Left lung (tissue), 10 donors: Measurements from ENCODE around the gene ANO1. TPM values are rescaled to one million over a fixed set of nuclear protein-coding genes. Genes with fewer than 3 reads are reported as not detected.
A peak's percentile ranks its signal among the peaks of the same experiment; 100 is the strongest.

Source experiments
- ATAC-seq: fragments of 200-7000 bp; cut with Tn5 transposase; one replicate; pipeline ENCODE4 v1.9.1; 2020; ENCODE audit warnings: moderate library complexity
- DNase-seq, 4 donors: peaks; one replicate each; pipeline ENCODE4 v3.0.0-alpha.2; 2013 to 2020
- H3K27ac ChIP-seq, 2 donors: fragments of 200-600 bp; sonication (generic) in 1 of 2; one replicate each; pipeline versions ENCODE4 v1.5.0 to v1.8.0; 2020 to 2021
- H3K27me3 ChIP-seq, 2 donors: fragments of 200-600 bp; sonication (generic) in 1 of 2; one replicate each; pipeline versions ENCODE4 v1.5.0 to v1.8.0; 2020 to 2021
- H3K36me3 ChIP-seq, 2 donors: fragments of 200-600 bp; sonication (generic) in 1 of 2; one replicate each; pipeline versions ENCODE4 v1.5.0 to v1.8.0; 2020 to 2021
- H3K4me1 ChIP-seq, 2 donors: fragments of 200-600 bp; one replicate each; pipeline ENCODE4 v1.8.0; 2021
- H3K4me3 ChIP-seq, 2 donors: fragments of 200-600 bp; sonication (generic) in 1 of 2; one replicate each; pipeline versions ENCODE4 v1.5.0 to v1.8.0; 2020 to 2021; ENCODE audit warnings: mild to moderate bottlenecking in 1 of 2
- H3K9me3 ChIP-seq, 2 donors: fragments of 200-600 bp; sonication (generic) in 1 of 2; one replicate each; pipeline versions ENCODE4 v1.5.0 to v1.8.0; 2020 to 2021
- intact Hi-C, 2 donors: fragments of 100-400 bp; cut with DNase I; formaldehyde crosslinking; loops; one replicate each; pipeline versions ENCODE4 v1.11.2 to v1.14.2; 2022
- polyA plus RNA-seq, 6 donors: library from polyadenylated mRNA; unstranded; fragments of 120-200 nt; gene quantifications; one replicate each; pipeline ENCODE4 v1.2.1, GENCODE V29; 2013; ENCODE audit not compliant: insufficient read length in 6 of 6
- total RNA-seq, 2 donors: library from RNA; stranded (reverse); fragmentation: NEBNext Ultra II Directional; extraction: Animal tissue kit (Norgen Biotek cat#: 25700); gene quantifications; one replicate each; pipeline ENCODE4 v1.2.1, GENCODE V29; 2021
- TF ChIP-seq, protein P1 (sequence below), 2 donors: fragments of 200-600 bp; sonication (generic) in 1 of 2; IDR thresholded peaks; one replicate each; pipeline versions ENCODE4 v1.5.0 to v1.8.0; 2021; ENCODE audit warnings: antibody characterized with exemption in 2 of 2
- donor health status: DM: no; HTN: yes; CAD: no.
- donor health status: DM: no; HTN: no; CAD: no.

ANO1 gene
- total and polyA plus RNA-seq, 8 donors, result 4.9 to 13.2 (median 7.0) TPM

DNA sequence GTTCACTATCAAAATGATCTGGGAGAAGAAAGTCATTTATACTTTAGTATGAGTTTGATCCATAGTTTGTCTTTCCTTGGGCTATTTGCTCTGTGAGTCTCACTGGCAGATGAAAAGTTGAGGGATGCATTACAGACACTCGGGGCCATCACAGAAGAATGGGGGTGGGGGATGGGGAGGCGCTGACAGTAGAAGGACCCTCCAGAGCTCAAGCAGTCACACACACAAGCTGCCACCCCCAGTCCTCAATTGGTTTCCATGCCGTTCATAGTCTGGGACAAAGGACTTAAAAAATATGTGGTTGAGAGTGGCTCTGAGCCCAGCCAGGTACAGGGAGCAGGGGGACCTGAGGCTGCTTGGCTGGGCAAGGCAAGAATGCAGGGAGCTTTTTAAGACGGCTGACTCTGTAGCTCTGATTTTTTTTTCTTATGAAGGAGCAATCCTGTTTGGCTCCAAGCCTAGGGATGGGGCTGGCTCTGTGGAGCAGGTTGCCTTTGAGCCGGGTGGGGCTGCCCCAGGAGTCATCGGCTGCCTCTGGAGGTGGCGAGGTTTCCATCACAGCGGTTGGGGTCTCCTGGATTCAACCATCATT, 13.3 kb upstream of the ANO1 start:
- Histone ChIP-seq H3K9me3 (no peaks in the 10 kb centered on the region), H3K4me3 (no peak overlapping the region), H3K36me3 (no peaks in the 10 kb centered on the region), H3K27ac (no peak overlapping the region), H3K4me1 (no peaks in the 10 kb centered on the region), H3K27me3 (peaks cover 0 to 60% of the 10 kb centered on the region in 2 donors)
- intact Hi-C loops, result no loop called here
- TF ChIP-seq, protein P1, sequence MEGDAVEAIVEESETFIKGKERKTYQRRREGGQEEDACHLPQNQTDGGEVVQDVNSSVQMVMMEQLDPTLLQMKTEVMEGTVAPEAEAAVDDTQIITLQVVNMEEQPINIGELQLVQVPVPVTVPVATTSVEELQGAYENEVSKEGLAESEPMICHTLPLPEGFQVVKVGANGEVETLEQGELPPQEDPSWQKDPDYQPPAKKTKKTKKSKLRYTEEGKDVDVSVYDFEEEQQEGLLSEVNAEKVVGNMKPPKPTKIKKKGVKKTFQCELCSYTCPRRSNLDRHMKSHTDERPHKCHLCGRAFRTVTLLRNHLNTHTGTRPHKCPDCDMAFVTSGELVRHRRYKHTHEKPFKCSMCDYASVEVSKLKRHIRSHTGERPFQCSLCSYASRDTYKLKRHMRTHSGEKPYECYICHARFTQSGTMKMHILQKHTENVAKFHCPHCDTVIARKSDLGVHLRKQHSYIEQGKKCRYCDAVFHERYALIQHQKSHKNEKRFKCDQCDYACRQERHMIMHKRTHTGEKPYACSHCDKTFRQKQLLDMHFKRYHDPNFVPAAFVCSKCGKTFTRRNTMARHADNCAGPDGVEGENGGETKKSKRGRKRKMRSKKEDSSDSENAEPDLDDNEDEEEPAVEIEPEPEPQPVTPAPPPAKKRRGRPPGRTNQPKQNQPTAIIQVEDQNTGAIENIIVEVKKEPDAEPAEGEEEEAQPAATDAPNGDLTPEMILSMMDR (IDR thresholded peaks at IDR 0.05), result no peak
- DNase-seq, result no peak
- no peak for ATAC-seq

DNA sequence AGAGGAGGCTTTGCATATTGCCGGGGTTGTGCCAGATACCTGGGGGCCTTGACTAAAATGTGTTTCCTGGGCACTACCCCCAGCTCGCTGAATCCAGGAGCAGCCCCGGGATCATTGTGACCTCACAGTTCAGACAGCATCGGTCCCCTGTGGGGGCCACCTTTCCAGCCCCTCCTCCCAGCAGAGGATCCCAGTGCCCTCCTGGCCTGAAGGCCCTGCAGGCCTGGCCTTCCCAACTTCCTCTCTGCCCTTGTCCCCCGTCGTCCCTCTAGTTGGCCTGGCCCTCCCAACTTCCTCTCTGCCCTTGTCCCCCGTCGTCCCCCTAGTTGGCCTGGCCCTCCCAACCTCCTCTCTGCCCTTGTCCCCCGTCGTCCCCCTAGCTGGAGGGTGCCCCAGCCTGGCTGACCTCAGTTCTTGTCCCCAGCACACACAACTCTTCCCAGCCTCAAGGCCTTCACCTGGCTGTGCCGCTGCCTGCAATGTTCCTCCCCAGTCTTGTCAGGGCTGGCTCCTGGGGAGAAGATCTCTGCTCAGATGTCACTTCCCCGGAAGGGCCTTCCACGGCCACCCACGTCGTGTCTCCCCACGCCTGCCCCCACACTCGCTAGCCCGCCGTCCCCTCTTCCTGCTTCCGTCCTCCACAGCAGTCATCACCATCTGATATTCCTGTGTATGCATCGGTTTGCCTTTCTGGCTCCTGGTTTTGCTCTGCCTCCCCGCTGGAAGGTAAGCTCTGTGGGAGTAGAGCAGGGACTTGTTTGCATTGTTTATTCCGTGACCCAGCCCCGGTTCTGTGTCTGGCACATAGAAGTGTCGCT, 12.6 kb upstream of the ANO1 start:
- TF ChIP-seq, protein P1 (IDR thresholded peaks at IDR 0.05), result no peak
- ATAC-seq, result no peak
- DNase-seq, result no peak
- H3K4me3 ChIP-seq, result no peak overlapping the region
- H3K4me1 ChIP-seq, result no peaks in the 10 kb centered on the region
- H3K27ac ChIP-seq, result no peak overlapping the region
- peaks cover 0 to 67% of the 10 kb centered on the region in 2 donors for H3K27me3 ChIP-seq
- intact Hi-C loops, result no loop called here
- H3K9me3 ChIP-seq, result no peaks in the 10 kb centered on the region
- no peaks in the 10 kb centered on the region for H3K36me3 ChIP-seq

DNA sequence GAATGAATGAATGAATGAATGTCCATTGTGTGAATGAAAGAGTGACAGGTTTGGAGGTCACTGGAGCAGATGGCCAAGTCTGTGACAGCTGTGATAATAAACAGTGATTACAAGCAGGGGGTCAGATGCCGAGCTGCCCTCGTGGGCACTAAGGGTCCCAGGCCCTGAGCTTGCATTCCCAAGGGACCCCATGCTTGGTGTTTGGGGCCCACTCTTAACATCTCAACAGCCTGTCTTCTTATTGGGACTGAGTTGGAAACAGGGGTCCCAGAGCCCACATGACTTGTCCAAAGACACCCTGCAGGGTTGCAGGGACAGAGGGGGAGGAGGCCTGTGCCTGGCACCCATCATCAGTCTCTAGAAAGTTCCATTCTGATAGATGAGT, 12.0 kb upstream of the ANO1 start:
- H3K4me1 ChIP-seq, result no peaks in the 10 kb centered on the region
- intact Hi-C loops, result no loop called here
- H3K36me3 ChIP-seq, result no peaks in the 10 kb centered on the region
- H3K27me3 ChIP-seq, result peaks cover 0 to 73% of the 10 kb centered on the region in 2 donors
- TF ChIP-seq, protein P1 (IDR thresholded peaks at IDR 0.05), result no peak
- no peak overlapping the region for H3K4me3 ChIP-seq
- DNase-seq, result no peak
- no peak for ATAC-seq
- no peak overlapping the region for H3K27ac ChIP-seq
- H3K9me3 ChIP-seq, result no peaks in the 10 kb centered on the region

DNA sequence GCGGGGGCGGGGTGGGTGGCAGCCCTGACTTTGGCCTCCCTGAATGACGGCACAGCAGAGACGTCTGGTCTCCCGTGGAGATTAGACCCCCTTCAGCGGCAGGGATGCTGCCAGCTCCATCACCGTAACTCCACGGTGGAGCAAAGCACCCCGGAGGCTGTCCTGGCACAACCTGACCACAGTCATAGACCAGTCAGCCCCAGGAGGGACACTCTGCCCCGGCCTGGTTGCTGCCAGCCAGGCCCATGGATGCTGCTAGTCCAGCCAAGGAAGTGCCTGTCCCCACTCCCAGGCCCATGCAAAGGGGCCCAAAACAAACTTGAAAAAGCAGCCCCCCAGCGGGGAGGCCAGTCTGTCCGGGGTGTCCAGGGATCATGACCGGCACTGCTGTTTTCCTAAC, 11.5 kb upstream of the ANO1 start:
- no peaks in the 10 kb centered on the region for H3K36me3 ChIP-seq
- no peaks in the 10 kb centered on the region for H3K9me3 ChIP-seq
- no peak overlapping the region for H3K27ac ChIP-seq
- DNase-seq, result peak in 1 of 4 donors; percentile 50
- ATAC-seq, result no peak
- TF ChIP-seq, protein P1 (IDR thresholded peaks at IDR 0.05), result no peak
- H3K27me3 ChIP-seq, result peaks cover 0 to 78% of the 10 kb centered on the region in 2 donors
- H3K4me1 ChIP-seq, result no peaks in the 10 kb centered on the region
- intact Hi-C loops, result no loop called here
- H3K4me3 ChIP-seq, result no peak overlapping the region

DNA sequence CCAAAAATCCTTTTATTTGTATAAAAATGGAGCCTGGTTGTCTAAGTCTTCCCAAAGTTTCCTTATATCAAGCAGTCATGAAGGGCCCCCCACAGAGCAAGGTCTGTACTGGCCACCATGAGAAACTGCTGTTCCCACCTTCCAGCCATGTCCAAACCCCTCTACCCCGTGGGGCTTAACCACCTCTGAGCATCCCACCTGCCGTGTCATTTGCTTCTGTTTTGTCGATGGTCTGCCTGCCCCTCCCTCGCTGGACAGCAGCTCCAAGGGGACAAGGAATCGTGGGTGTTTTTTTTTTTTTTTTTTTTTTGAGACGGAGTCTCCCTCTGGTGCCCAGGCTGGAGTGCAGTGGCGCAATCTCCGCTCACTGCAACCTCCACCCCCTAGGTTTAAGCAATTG, 11.1 kb upstream of the ANO1 start:
- no peak for ATAC-seq
- intact Hi-C loops, result no loop called here
- no peaks in the 10 kb centered on the region for H3K36me3 ChIP-seq
- DNase-seq, result peak in 1 of 4 donors; percentile 24
- TF ChIP-seq, protein P1 (IDR thresholded peaks at IDR 0.05), result no peak
- no peak overlapping the region for H3K4me3 ChIP-seq
- no peak overlapping the region for H3K27ac ChIP-seq
- H3K4me1 ChIP-seq, result no peaks in the 10 kb centered on the region
- no peaks in the 10 kb centered on the region for H3K9me3 ChIP-seq
- H3K27me3 ChIP-seq, result peaks cover 0 to 82% of the 10 kb centered on the region in 2 donors
